DOHH2 (cell line): ENCODE data around the gene CALHM1.
A peak's percentile ranks its signal among the peaks of the same experiment; 100 is the strongest.

ENCODE experiments used
- EZH2phosphoT487 ChIP-seq: fragments of 200-600 bp; sonication (generic); IDR thresholded peaks from 2 replicates; pipeline ENCODE4 v1.6.1; 2017; ENCODE audit warnings: borderline replicate concordance, mild to moderate bottlenecking, antibody characterized with exemption, low read length, moderate library complexity, mixed read lengths
- TF ChIP-seq, protein P1 (sequence below): fragments of 200-600 bp; sonication (generic); IDR thresholded peaks from one replicate; pipeline ENCODE4 v1.5.1; 2014; ENCODE audit warnings: antibody characterized with exemption, mild to moderate bottlenecking, low read depth, low read length; ENCODE audit not compliant: poor library complexity, severe bottlenecking

DNA sequence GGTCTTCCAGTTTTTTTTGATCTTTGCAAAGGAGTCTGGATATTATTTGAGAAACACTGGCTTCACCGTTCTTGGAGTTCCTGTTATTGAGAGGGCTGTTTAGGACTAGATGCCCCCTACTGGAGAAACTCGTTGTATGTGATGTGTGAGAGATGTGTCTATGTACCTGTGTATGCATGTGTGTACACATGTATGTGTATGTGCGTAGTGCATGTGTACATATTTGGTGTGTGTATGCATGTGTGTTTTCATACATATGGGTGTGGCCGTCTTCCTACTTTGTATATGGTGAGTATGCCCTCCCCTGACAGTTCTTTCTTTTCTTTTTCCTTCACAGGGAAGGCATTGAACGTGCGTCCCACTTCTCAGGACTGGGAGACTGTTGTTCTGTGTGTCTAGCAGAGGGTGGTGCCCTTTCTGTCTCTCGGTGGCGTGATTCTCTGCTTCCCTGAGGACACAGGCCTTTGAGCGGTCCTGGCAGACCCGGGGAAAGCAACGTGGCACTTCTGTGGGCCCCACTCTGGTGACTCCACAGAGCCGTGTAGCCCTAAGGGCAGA, 23.4 kb upstream of the CALHM1 start:
- TF ChIP-seq, protein P1, sequence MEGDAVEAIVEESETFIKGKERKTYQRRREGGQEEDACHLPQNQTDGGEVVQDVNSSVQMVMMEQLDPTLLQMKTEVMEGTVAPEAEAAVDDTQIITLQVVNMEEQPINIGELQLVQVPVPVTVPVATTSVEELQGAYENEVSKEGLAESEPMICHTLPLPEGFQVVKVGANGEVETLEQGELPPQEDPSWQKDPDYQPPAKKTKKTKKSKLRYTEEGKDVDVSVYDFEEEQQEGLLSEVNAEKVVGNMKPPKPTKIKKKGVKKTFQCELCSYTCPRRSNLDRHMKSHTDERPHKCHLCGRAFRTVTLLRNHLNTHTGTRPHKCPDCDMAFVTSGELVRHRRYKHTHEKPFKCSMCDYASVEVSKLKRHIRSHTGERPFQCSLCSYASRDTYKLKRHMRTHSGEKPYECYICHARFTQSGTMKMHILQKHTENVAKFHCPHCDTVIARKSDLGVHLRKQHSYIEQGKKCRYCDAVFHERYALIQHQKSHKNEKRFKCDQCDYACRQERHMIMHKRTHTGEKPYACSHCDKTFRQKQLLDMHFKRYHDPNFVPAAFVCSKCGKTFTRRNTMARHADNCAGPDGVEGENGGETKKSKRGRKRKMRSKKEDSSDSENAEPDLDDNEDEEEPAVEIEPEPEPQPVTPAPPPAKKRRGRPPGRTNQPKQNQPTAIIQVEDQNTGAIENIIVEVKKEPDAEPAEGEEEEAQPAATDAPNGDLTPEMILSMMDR, result peak; percentile 77
- TF ChIP-seq EZH2phosphoT487, result no peak
